GM19463 (cell line): ENCODE results near the gene MMP24.
"Not testable (repeated sequence)": the region's sequence is repeated elsewhere in the genome, so short reads cannot be mapped to it uniquely, and the experiment has no call there.

Experiments
- ATAC-seq: cut with Tn5 transposase; IDR thresholded peaks from one replicate; pipeline ENCODE4 v1.9.1; 2021; ENCODE audit warnings: mild to moderate bottlenecking, moderate library complexity; ENCODE audit not compliant: unreplicated experiment

The MMP24 gene

GRCh38 chr20:35215066-35215956, 11.2 kb upstream of the MMP24 start:
- no peak for ATAC-seq

GRCh38 chr20:35216541-35216940, 9.9 kb upstream of the MMP24 start:
- no peak for ATAC-seq

- no peak for ATAC-seq
Observed at GRCh38 chr20:35223941-35224340, 2.5 kb upstream of the MMP24 start.

GRCh38 chr20:35224536-35224935, 2.0 kb upstream of the MMP24 start:
- ATAC-seq, result no peak

- ATAC-seq, result no peak
Observed at GRCh38 chr20:35225319-35226125, 968 bp upstream of the MMP24 start.

GRCh38 chr20:35226884-35227681, 593 bp downstream of the MMP24 start:
- ATAC-seq, result no peak

GRCh38 chr20:35232575-35232974, 6.1 kb downstream of the MMP24 start:
- no peak for ATAC-seq

GRCh38 chr20:35235881-35236280, 9.4 kb downstream of the MMP24 start:
- ATAC-seq, result no peak

GRCh38 chr20:35237486-35237885, 11.0 kb downstream of the MMP24 start:
- ATAC-seq, result no peak

- no peak for ATAC-seq
Observed at GRCh38 chr20:35238170-35238569, 11.7 kb downstream of the MMP24 start.

GRCh38 chr20:35238735-35239134, 12.2 kb downstream of the MMP24 start:
- ATAC-seq, result no peak

- ATAC-seq, result no peak
Observed at GRCh38 chr20:35240083-35240810, 13.8 kb downstream of the MMP24 start.

GRCh38 chr20:35240811-35241293, 14.4 kb downstream of the MMP24 start:
- ATAC-seq, result no peak

- ATAC-seq, result no peak
Observed at GRCh38 chr20:35243317-35243716, 16.8 kb downstream of the MMP24 start.

- ATAC-seq, result no peak
Observed at GRCh38 chr20:35243986-35244385, 17.5 kb downstream of the MMP24 start.

- no peak for ATAC-seq
Observed at GRCh38 chr20:35246723-35247122, 20.2 kb downstream of the MMP24 start.

- no peak for ATAC-seq
Observed at GRCh38 chr20:35248641-35249475, 22.4 kb downstream of the MMP24 start.

- ATAC-seq, result no peak
Observed at GRCh38 chr20:35251613-35251940, 25.1 kb downstream of the MMP24 start.

GRCh38 chr20:35252037-35252461, 25.6 kb downstream of the MMP24 start:
- no peak for ATAC-seq

- not testable (repeated sequence) for ATAC-seq
Observed at GRCh38 chr20:35252598-35252997, 26.1 kb downstream of the MMP24 start.
